UCSD-AML1 (cell line): Measurements from ENCODE around the gene WDR26.
A peak's percentile ranks its signal among the peaks of the same experiment; 100 is the strongest.
"Not testable (repeated sequence)": the region's sequence is repeated elsewhere in the genome, so short reads cannot be mapped to it uniquely, and the experiment has no call there.

Experiments
- DNase-seq: peaks from one replicate; lab custom pipeline; 2025; ENCODE audit not compliant: unreplicated experiment; lab: John Stamatoyannopoulos, UW

Gene WDR26

GRCh38 chr1:224435318-224435763 lies 744 bp upstream of the WDR26 start:
- DNase-seq: peak; percentile 67

- DNase-seq: peak; percentile 47
Measured at GRCh38 chr1:224433701-224434672, 610 bp downstream of the WDR26 start.

GRCh38 chr1:224433041-224433691 lies 1.4 kb downstream of the WDR26 start:
- DNase-seq: no peak

- peak; percentile 12 for DNase-seq
Measured at GRCh38 chr1:224432672-224433040, 1.9 kb downstream of the WDR26 start.

- DNase-seq: no peak
Measured at GRCh38 chr1:224432146-224432545, 2.5 kb downstream of the WDR26 start.

GRCh38 chr1:224431726-224432125 lies 2.9 kb downstream of the WDR26 start:
- no peak for DNase-seq

GRCh38 chr1:224430511-224431113 lies 4.0 kb downstream of the WDR26 start:
- DNase-seq: no peak

GRCh38 chr1:224429616-224430326 lies 4.8 kb downstream of the WDR26 start:
- DNase-seq: no peak

- not testable (repeated sequence) for DNase-seq
Measured at GRCh38 chr1:224428713-224429112, 5.9 kb downstream of the WDR26 start.

GRCh38 chr1:224427346-224427745 lies 7.3 kb downstream of the WDR26 start:
- no peak for DNase-seq

- DNase-seq: not testable (repeated sequence)
Measured at GRCh38 chr1:224426869-224427268, 7.7 kb downstream of the WDR26 start.

- DNase-seq: no peak
Measured at GRCh38 chr1:224425279-224425884, 9.2 kb downstream of the WDR26 start.

- no peak for DNase-seq
Measured at GRCh38 chr1:224420106-224420505, 14.5 kb downstream of the WDR26 start.

GRCh38 chr1:224411766-224412165 lies 22.8 kb downstream of the WDR26 start:
- DNase-seq: no peak

GRCh38 chr1:224408294-224408590 lies 26.4 kb downstream of the WDR26 start:
- DNase-seq: no peak

GRCh38 chr1:224407571-224408293 lies 26.9 kb downstream of the WDR26 start:
- DNase-seq: no peak

GRCh38 chr1:224406216-224406615 lies 28.4 kb downstream of the WDR26 start:
- no peak for DNase-seq

GRCh38 chr1:224405604-224405970 lies 29.0 kb downstream of the WDR26 start:
- DNase-seq: no peak

GRCh38 chr1:224404916-224405603 lies 29.5 kb downstream of the WDR26 start:
- DNase-seq: no peak
